ENCODE measurements around the gene DDX4. TPM values are rescaled to one million over a fixed set of nuclear protein-coding genes. Genes with fewer than 3 reads are reported as not detected.

Gene DDX4
- total RNA-seq, 1 experiment from 2014 or later = not detected

DNA sequence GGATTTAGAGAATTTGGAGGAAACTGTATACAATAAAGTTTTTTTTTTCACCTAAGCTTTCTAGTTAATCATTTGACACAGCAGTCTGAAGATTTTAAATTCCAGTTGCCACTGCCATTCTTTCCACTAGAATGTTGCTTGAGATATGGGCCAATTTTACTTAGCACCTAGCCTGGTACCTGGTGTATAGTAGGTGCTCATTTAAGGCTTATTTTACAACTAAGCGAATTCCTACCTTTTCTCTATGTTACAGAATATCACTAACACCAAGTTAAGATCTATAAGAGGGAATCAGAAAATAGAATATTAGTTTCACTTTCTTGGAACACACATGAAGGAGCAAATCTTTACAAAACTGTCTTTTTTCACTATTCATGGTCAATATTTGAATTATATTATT is 3.2 kb upstream of the DDX4 start:
- H3K27me3 ChIP-seq (ENCODE audit: low read length) = no peaks in the 10 kb centered on the region
- no peak overlapping the region for H3K27ac ChIP-seq (ENCODE audit: low read length)
- H3K4me3 ChIP-seq (ENCODE audit: low read length) = no peak overlapping the region
- ChIA-PET CTCF (no interaction called here), POLR2A (ENCODE audit: unreplicated experiment) (no interaction called here)
- no peaks in the 10 kb centered on the region for H4K20me1 ChIP-seq (ENCODE audit: low read length)
- no peaks in the 10 kb centered on the region for H3K9me3 ChIP-seq (ENCODE audit: low read length)
- H3K79me2 ChIP-seq (ENCODE audit: low read length) = no peaks in the 10 kb centered on the region
- H3F3A ChIP-seq (ENCODE audit: low read length, unreplicated experiment) = no peaks in the 10 kb centered on the region
- intact Hi-C loops (cut with micrococcal nuclease) = no loop called here
- no peak for TF ChIP-seq CTCF (conservative IDR thresholded peaks at IDR 0.05; ENCODE audit: low read depth, low read length)
- no peak for TF ChIP-seq EZH2 (IDR thresholded peaks at IDR 0.05; ENCODE audit: low read length, unreplicated experiment)
- no peak for TF ChIP-seq EZH2phosphoT487 (IDR thresholded peaks at IDR 0.05; ENCODE audit: borderline replicate concordance, low read length)
- H3K36me3 ChIP-seq (ENCODE audit: low read depth, low read length) = no peaks in the 10 kb centered on the region
- H3K4me2 ChIP-seq (ENCODE audit: low read length) = no peak overlapping the region
- no TSS peak for BruUV-seq (replicated peaks)
- no peak for ATAC-seq
- H3K9me2 ChIP-seq (replicated peaks; ENCODE audit: low read length) = no peaks in the 10 kb centered on the region
- no peak overlapping the region for H2AFZ ChIP-seq (ENCODE audit: low read length)
- H3K4me1 ChIP-seq (ENCODE audit: insufficient read depth, low read length) = no peaks in the 10 kb centered on the region
- H3K9ac ChIP-seq (ENCODE audit: low read length) = no peak overlapping the region
- DNase-seq = no peak

DNA sequence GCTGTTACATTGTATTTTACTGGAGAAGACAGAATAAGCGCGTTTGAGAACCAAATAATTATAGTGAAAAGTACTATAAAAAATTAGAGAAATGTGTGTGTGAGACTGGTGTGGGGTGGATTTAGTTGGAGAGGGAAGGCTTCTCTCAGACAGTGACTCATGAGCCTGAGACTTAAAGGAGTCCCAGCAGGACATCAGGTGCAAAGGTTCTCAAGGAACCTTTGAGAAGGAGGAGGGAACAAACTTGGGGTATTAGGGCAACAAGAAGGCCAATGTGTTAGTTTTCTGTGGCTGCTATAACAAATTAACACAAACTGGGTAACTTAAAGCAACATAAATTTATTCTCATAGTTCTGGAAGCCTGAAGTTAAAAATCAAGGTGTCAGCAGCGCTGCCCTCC is 4.9 kb downstream of the DDX4 start:
- Histone ChIP-seq H3K4me1 (ENCODE audit: insufficient read depth, low read length) (no peaks in the 10 kb centered on the region), H3K79me2 (ENCODE audit: low read length) (no peaks in the 10 kb centered on the region), H3K27me3 (ENCODE audit: low read length) (no peaks in the 10 kb centered on the region), H3K9ac (ENCODE audit: low read length) (no peak overlapping the region), H3K9me2 (replicated peaks; ENCODE audit: low read length) (no peaks in the 10 kb centered on the region), H3K4me2 (ENCODE audit: low read length) (no peak overlapping the region), H4K20me1 (ENCODE audit: low read length) (no peaks in the 10 kb centered on the region), H3K36me3 (ENCODE audit: low read depth, low read length) (no peaks in the 10 kb centered on the region), H3K4me3 (ENCODE audit: low read length) (no peak overlapping the region), H3K9me3 (ENCODE audit: low read length) (no peaks in the 10 kb centered on the region), H2AFZ (ENCODE audit: low read length) (no peak overlapping the region), H3K27ac (ENCODE audit: low read length) (no peak overlapping the region), H3F3A (ENCODE audit: low read length, unreplicated experiment) (no peaks in the 10 kb centered on the region)
- POLR2A ChIA-PET (ENCODE audit: unreplicated experiment) = no interaction called here
- ATAC-seq (no peak), DNase-seq (no peak)
- TF ChIP-seq CTCF (conservative IDR thresholded peaks at IDR 0.05; ENCODE audit: low read depth, low read length) = no peak
- no peak for TF ChIP-seq EZH2 (IDR thresholded peaks at IDR 0.05; ENCODE audit: low read length, unreplicated experiment)
- TF ChIP-seq EZH2phosphoT487 (IDR thresholded peaks at IDR 0.05; ENCODE audit: borderline replicate concordance, low read length) = no peak
- CTCF ChIA-PET = no interaction called here
- no TSS peak for BruUV-seq (replicated peaks)
- intact Hi-C loops (cut with micrococcal nuclease) = no loop called here

GRCh38 chr5:55747778-55748318 is 10.0 kb downstream of the DDX4 start:
- no peak for TF ChIP-seq CTCF (conservative IDR thresholded peaks at IDR 0.05; ENCODE audit: low read depth, low read length)
- no peak for TF ChIP-seq EZH2phosphoT487 (IDR thresholded peaks at IDR 0.05; ENCODE audit: borderline replicate concordance, low read length)
- TF ChIP-seq EZH2 (IDR thresholded peaks at IDR 0.05; ENCODE audit: low read length, unreplicated experiment) = no peak
- intact Hi-C loops (cut with micrococcal nuclease) = no loop called here
- H3K79me2 ChIP-seq (ENCODE audit: low read length) = no peaks in the 10 kb centered on the region
- ChIA-PET CTCF (no interaction called here), POLR2A (ENCODE audit: unreplicated experiment) (no interaction called here)
- H3K4me2 ChIP-seq (ENCODE audit: low read length) = no peak overlapping the region
- H4K20me1 ChIP-seq (ENCODE audit: low read length) = no peaks in the 10 kb centered on the region
- DNase-seq (no peak), ATAC-seq (no peak)
- H3K27ac ChIP-seq (ENCODE audit: low read length) = no peak overlapping the region
- no peak overlapping the region for H3K9ac ChIP-seq (ENCODE audit: low read length)
- no peaks in the 10 kb centered on the region for H3K9me3 ChIP-seq (ENCODE audit: low read length)
- H3K27me3 ChIP-seq (ENCODE audit: low read length) = no peaks in the 10 kb centered on the region
- no peaks in the 10 kb centered on the region for H3K36me3 ChIP-seq (ENCODE audit: low read depth, low read length)
- no peak overlapping the region for H2AFZ ChIP-seq (ENCODE audit: low read length)
- H3F3A ChIP-seq (ENCODE audit: low read length, unreplicated experiment) = no peaks in the 10 kb centered on the region
- H3K9me2 ChIP-seq (replicated peaks; ENCODE audit: low read length) = no peaks in the 10 kb centered on the region
- H3K4me3 ChIP-seq (ENCODE audit: low read length) = no peak overlapping the region
- 0 out of 2 replicates have a peak, but pooled peaks cover 4% of the 10 kb centered on the region for H3K4me1 ChIP-seq (ENCODE audit: insufficient read depth, low read length)
- BruUV-seq (replicated peaks) = no TSS peak

All from PC-3 (cell line).